GM12878 (cell line): Measurements from ENCODE around the gene CRX.

Experiments used
- CTCF ChIP-seq, 3 experiments: IDR thresholded peaks in 2 of 3; conservative IDR thresholded peaks in 1 of 3; 2 replicates each; pipeline ENCODE4 v1.5.1; 2011; ENCODE audit warnings: low read depth in 3 of 3, low read length in 3 of 3, mild to moderate bottlenecking in 3 of 3, control low read depth in 2 of 3, moderate library complexity in 2 of 3, inconsistent platforms in 1 of 3, mixed read lengths in 1 of 3; ENCODE audit not compliant: control insufficient read depth in 2 of 3, insufficient read depth in 1 of 3; ENCODE audit errors: extremely low read depth in 1 of 3
- MXI1 ChIP-seq: fragments of 150-350 bp; IDR thresholded peaks from 2 replicates; pipeline ENCODE4 v1.6.1; 2011; ENCODE audit warnings: low read depth, mild to moderate bottlenecking, inconsistent platforms, low read length, improper control_type of control experiment
- NR2C2 ChIP-seq: IDR thresholded peaks from 2 replicates; pipeline ENCODE4 v1.6.1; 2011; ENCODE audit warnings: borderline replicate concordance, low read depth; ENCODE audit not compliant: control insufficient read depth, insufficient read length
- POLR2AphosphoS5 ChIP-seq: IDR thresholded peaks from 2 replicates; pipeline ENCODE4 v1.6.1; 2011; ENCODE audit warnings: mild to moderate bottlenecking, low read length, inconsistent platforms

GRCh38 chr19:47776568-47776967 is 45.2 kb upstream of the CRX start:
- no peak for TF ChIP-seq CTCF (IDR thresholded peaks at IDR 0.05 in 2 of 3, conservative IDR thresholded peaks at IDR 0.05 in 1 of 3; ENCODE audit: control insufficient read depth in 2 of 3, extremely low read depth in 1 of 3, insufficient read depth in 1 of 3, low read depth in 3 of 3, low read length in 3 of 3)
- TF ChIP-seq POLR2AphosphoS5 = no peak
- no peak for TF ChIP-seq NR2C2
- no peak for TF ChIP-seq MXI1
